HG02840 (cell line): ENCODE results near the gene UBE3D.
"Not testable (repeated sequence)": the region's sequence is repeated elsewhere in the genome, so short reads cannot be mapped to it uniquely, and the experiment has no call there.

Experiments
- ATAC-seq: cut with Tn5 transposase; IDR thresholded peaks from one replicate; pipeline ENCODE4 v1.9.1; 2021; ENCODE audit warnings: mild to moderate bottlenecking, moderate library complexity, moderate number of reproducible peaks; ENCODE audit not compliant: unreplicated experiment, low FRiP score

The UBE3D gene

GRCh38 chr6:82921258-82921657 is 144.4 kb downstream of the UBE3D start:
- ATAC-seq: no peak

- ATAC-seq: no peak
Observed at GRCh38 chr6:82917346-82918064, 148.1 kb downstream of the UBE3D start.

GRCh38 chr6:82915666-82916065 is 150.0 kb downstream of the UBE3D start:
- ATAC-seq: no peak

GRCh38 chr6:82914511-82914910 is 151.1 kb downstream of the UBE3D start:
- ATAC-seq: no peak

GRCh38 chr6:82910820-82911219 is 154.8 kb downstream of the UBE3D start:
- no peak for ATAC-seq

GRCh38 chr6:82910395-82910794 is 155.2 kb downstream of the UBE3D start:
- ATAC-seq: no peak

GRCh38 chr6:82909551-82909950 is 156.1 kb downstream of the UBE3D start:
- ATAC-seq: no peak

- no peak for ATAC-seq
Observed at GRCh38 chr6:82908661-82909060, 157.0 kb downstream of the UBE3D start.

- no peak for ATAC-seq
Observed at GRCh38 chr6:82906951-82907350, 158.7 kb downstream of the UBE3D start.

- ATAC-seq: no peak
Observed at GRCh38 chr6:82906489-82906888, 159.2 kb downstream of the UBE3D start.

- no peak for ATAC-seq
Observed at GRCh38 chr6:82904860-82905259, 160.8 kb downstream of the UBE3D start.

GRCh38 chr6:82904257-82904656 is 161.4 kb downstream of the UBE3D start:
- ATAC-seq: no peak

- ATAC-seq: no peak
Observed at GRCh38 chr6:82902290-82902689, 163.4 kb downstream of the UBE3D start.

- no peak for ATAC-seq
Observed at GRCh38 chr6:82894653-82895259, 170.9 kb downstream of the UBE3D start.

- no peak for ATAC-seq
Observed at GRCh38 chr6:82893889-82894652, 171.6 kb downstream of the UBE3D start.

GRCh38 chr6:82891503-82891902 is 174.1 kb downstream of the UBE3D start:
- not testable (repeated sequence) for ATAC-seq

- ATAC-seq: no peak
Observed at GRCh38 chr6:82891076-82891475, 174.6 kb downstream of the UBE3D start.

- no peak for ATAC-seq
Observed at GRCh38 chr6:82890240-82890639, 175.4 kb downstream of the UBE3D start.

- no peak for ATAC-seq
Observed at GRCh38 chr6:82889143-82889542, 176.5 kb downstream of the UBE3D start.

- ATAC-seq: no peak
Observed at GRCh38 chr6:82882363-82883023, 183.1 kb downstream of the UBE3D start.

- ATAC-seq: no peak
Observed at GRCh38 chr6:82881519-82881918, 184.1 kb downstream of the UBE3D start.
